Liver (tissue), 3 donors: ENCODE data around the gene HRC.

ENCODE experiments used
- CTCF ChIP-seq: fragments of 150-350 bp; IDR thresholded peaks from 2 replicates; pipeline ENCODE4 v1.5.1; 2017; ENCODE audit warnings: improper control_type of control experiment, low read depth, low read length; ENCODE audit not compliant: missing input control
- EGR1 ChIP-seq, 2 donors: IDR thresholded peaks; 2 replicates each; pipeline ENCODE4 v1.6.1; 2016 to 2018; ENCODE audit warnings: antibody characterized with exemption in 2 of 2, low read depth in 2 of 2
- GABPA ChIP-seq, 2 donors: IDR thresholded peaks in 1 of 2; conservative IDR thresholded peaks in 1 of 2; 2 replicates each; pipeline ENCODE4 v1.6.1; 2016; ENCODE audit warnings: antibody characterized with exemption in 2 of 2, mild to moderate bottlenecking in 1 of 2, moderate library complexity in 1 of 2
- JUND ChIP-seq, 2 donors: IDR thresholded peaks; 2 replicates each; pipeline ENCODE4 v1.6.1; 2016; ENCODE audit warnings: antibody characterized with exemption in 2 of 2
- RAD21 ChIP-seq, 2 donors: IDR thresholded peaks; 2 replicates each; pipeline ENCODE4 v1.6.1; 2016; ENCODE audit warnings: antibody characterized with exemption in 2 of 2, mild to moderate bottlenecking in 2 of 2
- REST ChIP-seq: IDR thresholded peaks from 2 replicates; pipeline ENCODE4 v1.6.1; 2016; ENCODE audit warnings: antibody characterized with exemption, mild to moderate bottlenecking
- TAF1 ChIP-seq: conservative IDR thresholded peaks from 2 replicates; pipeline ENCODE4 v1.6.1; 2016; ENCODE audit warnings: antibody characterized with exemption, mild to moderate bottlenecking
- YY1 ChIP-seq: IDR thresholded peaks from 2 replicates; pipeline ENCODE4 v1.6.1; 2016; ENCODE audit warnings: antibody characterized with exemption, mild to moderate bottlenecking
- ZBTB33 ChIP-seq: IDR thresholded peaks from 2 replicates; pipeline ENCODE4 v1.6.1; 2016; ENCODE audit warnings: antibody characterized with exemption
- donor health status: healthy.
- donor health status: healthy.

GRCh38 chr19:49193822-49194394 lies 38.7 kb upstream of the HRC start:
- TF ChIP-seq CTCF (no peak), ZBTB33 (no peak), RAD21 (IDR thresholded peaks at IDR 0.05) (no peak), TAF1 (no peak), YY1 (no peak), REST (no peak), GABPA (IDR thresholded peaks at IDR 0.05 in 1 of 2, conservative IDR thresholded peaks at IDR 0.05 in 1 of 2) (no peak), EGR1 (IDR thresholded peaks at IDR 0.05; ENCODE audit: low read depth in 2 of 2) (no peak), JUND (IDR thresholded peaks at IDR 0.05) (no peak)
